HEK293 (cell line): ENCODE measurements around the gene NRIP1.

Source experiments
- CTCF ChIA-PET: fragments of 350-600 bp; formaldehyde crosslinking; extraction: SDS; loops from one replicate; lab custom pipeline; 2021; ENCODE audit warnings: antibody characterized with exemption; lab: Yijun Ruan, JAX
- POLR2A ChIA-PET: fragments of 300-600 bp; formaldehyde crosslinking; extraction: SDS; loops from one replicate; lab custom pipeline; 2020; ENCODE audit warnings: antibody characterized with exemption, inconsistent platforms; lab: Yijun Ruan, JAX
- H3K27ac ChIP-seq: fragments of 200-500 bp; sonication (Bioruptor generic); 2 replicates; pipeline ENCODE4 v1.5.1; 2014; ENCODE audit warnings: low read depth, low read length, control low read depth, inconsistent platforms; ENCODE audit errors: extremely low read depth
- H3K36me3 ChIP-seq, 2 experiments: fragments of 200-500 bp in 1 of 2; sonication (Bioruptor generic) in 1 of 2; 1 replicate in 1 of 2; 2 replicates in 1 of 2; pipeline ENCODE4 v1.5.1; 2014 to 2017; ENCODE audit warnings: inconsistent platforms in 2 of 2, low read length in 2 of 2; ENCODE audit not compliant: control insufficient read depth in 2 of 2, insufficient read depth in 1 of 2
- H3K4me1 ChIP-seq: fragments of 200-500 bp; sonication (Bioruptor generic); 2 replicates; pipeline ENCODE4 v1.5.1; 2014; ENCODE audit warnings: mild to moderate bottlenecking, low read length, inconsistent platforms; ENCODE audit not compliant: control insufficient read depth, insufficient read depth
- H3K4me3 ChIP-seq: 2 replicates; pipeline ENCODE4 v1.5.1; 2011; ENCODE audit warnings: low read depth, mild to moderate bottlenecking, control low read depth, low read length, moderate library complexity
- H3K9me3 ChIP-seq: fragments of 200-500 bp; sonication (Bioruptor generic); 2 replicates; pipeline ENCODE4 v1.5.1; 2014; ENCODE audit warnings: low read depth, low read length, inconsistent platforms; ENCODE audit not compliant: control insufficient read depth, insufficient read depth
- KLF1 ChIP-seq: fragments of 450-650 bp; formaldehyde crosslinking; IDR thresholded peaks from 2 replicates; pipeline ENCODE4 v1.5.1; 2016; ENCODE audit warnings: missing biosample characterization, missing genetic modification characterization
- KLF10 ChIP-seq: fragments of 450-650 bp; IDR thresholded peaks from 2 replicates; pipeline ENCODE4 v1.5.1; 2018; ENCODE audit warnings: missing biosample characterization, mild to moderate bottlenecking, missing genetic modification characterization
- KLF17 ChIP-seq: fragments of 450-650 bp; formaldehyde crosslinking; IDR thresholded peaks from 2 replicates; pipeline ENCODE4 v1.5.1; 2016; ENCODE audit warnings: missing biosample characterization, missing genetic modification characterization
- OSR2 ChIP-seq: fragments of 450-650 bp; formaldehyde crosslinking; IDR thresholded peaks from 2 replicates; pipeline ENCODE4 v1.5.1; 2016; ENCODE audit warnings: missing biosample characterization, missing genetic modification characterization
- TRIM28 ChIP-seq: IDR thresholded peaks from 2 replicates; pipeline ENCODE4 v1.6.1; 2011; ENCODE audit warnings: low read length, control low read depth, borderline replicate concordance
- ZBTB17 ChIP-seq: fragments of 450-650 bp; formaldehyde crosslinking; IDR thresholded peaks from 2 replicates; pipeline ENCODE4 v1.5.1; 2016; ENCODE audit warnings: missing biosample characterization, missing genetic modification characterization
- ZEB2 ChIP-seq: fragments of 450-650 bp; formaldehyde crosslinking; IDR thresholded peaks from 2 replicates; pipeline ENCODE4 v1.5.1; 2016; ENCODE audit warnings: missing biosample characterization, missing genetic modification characterization
- ZNF148 ChIP-seq: fragments of 450-650 bp; formaldehyde crosslinking; IDR thresholded peaks from 2 replicates; pipeline ENCODE4 v1.5.0; 2017; ENCODE audit warnings: missing biosample characterization, missing genetic modification characterization, borderline replicate concordance
- ZNF157 ChIP-seq: fragments of 450-650 bp; formaldehyde crosslinking; IDR thresholded peaks from 2 replicates; pipeline ENCODE4 v1.5.1; 2016; ENCODE audit warnings: missing biosample characterization, missing genetic modification characterization
- ZNF174 ChIP-seq: fragments of 450-650 bp; formaldehyde crosslinking; IDR thresholded peaks from 2 replicates; pipeline ENCODE4 v1.5.0; 2017; ENCODE audit warnings: missing biosample characterization, mild to moderate bottlenecking, missing genetic modification characterization
- ZNF202 ChIP-seq: fragments of 450-650 bp; formaldehyde crosslinking; IDR thresholded peaks from 2 replicates; pipeline ENCODE4 v1.5.1; 2016; ENCODE audit warnings: missing biosample characterization, missing genetic modification characterization, borderline replicate concordance
- ZNF37A ChIP-seq: fragments of 450-650 bp; IDR thresholded peaks from 2 replicates; pipeline ENCODE4 v1.5.1; 2018; ENCODE audit warnings: missing biosample characterization, missing genetic modification characterization
- ZNF391 ChIP-seq: fragments of 450-650 bp; formaldehyde crosslinking; IDR thresholded peaks from 2 replicates; pipeline ENCODE4 v1.5.1; 2016; ENCODE audit warnings: low read depth, missing biosample characterization, missing genetic modification characterization, borderline replicate concordance
- ZNF423 ChIP-seq: fragments of 450-650 bp; formaldehyde crosslinking; IDR thresholded peaks from 2 replicates; pipeline ENCODE4 v1.5.1; 2016; ENCODE audit warnings: missing biosample characterization, missing genetic modification characterization
- ZNF426 ChIP-seq: fragments of 450-650 bp; formaldehyde crosslinking; IDR thresholded peaks from 2 replicates; pipeline ENCODE4 v1.5.1; 2017; ENCODE audit warnings: missing biosample characterization, missing genetic modification characterization, mild to moderate bottlenecking, inconsistent platforms, moderate library complexity
- ZNF449 ChIP-seq: fragments of 450-650 bp; formaldehyde crosslinking; IDR thresholded peaks from 2 replicates; pipeline ENCODE4 v1.5.1; 2017; ENCODE audit warnings: missing biosample characterization, mild to moderate bottlenecking, missing genetic modification characterization, moderate library complexity
- ZNF514 ChIP-seq: fragments of 450-650 bp; formaldehyde crosslinking; IDR thresholded peaks from 2 replicates; pipeline ENCODE4 v1.5.1; 2016; ENCODE audit warnings: missing biosample characterization, missing genetic modification characterization
- ZNF600 ChIP-seq: fragments of 450-650 bp; formaldehyde crosslinking; IDR thresholded peaks from 2 replicates; pipeline ENCODE4 v1.5.1; 2016; ENCODE audit warnings: missing biosample characterization, missing genetic modification characterization
- ZNF670 ChIP-seq: fragments of 450-650 bp; formaldehyde crosslinking; IDR thresholded peaks from 2 replicates; pipeline ENCODE4 v1.5.1; 2016; ENCODE audit warnings: missing biosample characterization, missing genetic modification characterization, low read depth
- ZSCAN16 ChIP-seq: fragments of 450-650 bp; formaldehyde crosslinking; IDR thresholded peaks from 2 replicates; pipeline ENCODE4 v1.5.1; 2016; ENCODE audit warnings: missing biosample characterization, missing genetic modification characterization
- TF ChIP-seq, protein P1 (sequence below): fragments of 450-650 bp; formaldehyde crosslinking; IDR thresholded peaks from 2 replicates; pipeline ENCODE4 v1.5.1; 2016; ENCODE audit warnings: missing biosample characterization, missing genetic modification characterization
- TF ChIP-seq, protein P2 (sequence below): fragments of 450-650 bp; formaldehyde crosslinking; IDR thresholded peaks from 2 replicates; pipeline ENCODE4 v1.5.1; 2016; ENCODE audit warnings: missing biosample characterization, missing genetic modification characterization
- TF ChIP-seq, protein P3 (sequence below): fragments of 450-650 bp; formaldehyde crosslinking; IDR thresholded peaks from 2 replicates; pipeline ENCODE4 v1.5.1; 2016; ENCODE audit warnings: missing biosample characterization, missing genetic modification characterization
- TF ChIP-seq, protein P4 (sequence below): fragments of 450-650 bp; formaldehyde crosslinking; optimal IDR thresholded peaks from 2 replicates; pipeline ENCODE3; 2016; ENCODE audit warnings: missing biosample characterization, mild to moderate bottlenecking, missing genetic modification characterization

Gene NRIP1

DNA sequence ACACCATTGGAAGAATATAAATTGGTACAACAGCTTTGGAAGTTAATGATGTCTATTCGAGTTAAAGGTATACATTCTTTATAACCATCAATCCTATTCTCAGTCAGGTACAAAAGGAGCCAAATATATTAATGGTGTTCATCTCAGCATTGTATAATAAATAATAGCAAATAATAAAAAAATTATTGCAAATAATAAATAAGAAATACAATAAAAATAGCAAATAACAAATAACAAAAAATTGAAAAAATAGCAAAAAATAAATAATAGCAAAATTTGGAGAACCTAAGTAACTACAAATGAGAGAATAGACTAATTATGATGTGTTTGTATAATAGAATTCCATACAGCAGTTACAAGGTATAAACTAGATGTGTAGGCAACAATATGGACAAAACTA lies 25.6 kb upstream of the NRIP1 start (continued):
- TF ChIP-seq, protein P1, sequence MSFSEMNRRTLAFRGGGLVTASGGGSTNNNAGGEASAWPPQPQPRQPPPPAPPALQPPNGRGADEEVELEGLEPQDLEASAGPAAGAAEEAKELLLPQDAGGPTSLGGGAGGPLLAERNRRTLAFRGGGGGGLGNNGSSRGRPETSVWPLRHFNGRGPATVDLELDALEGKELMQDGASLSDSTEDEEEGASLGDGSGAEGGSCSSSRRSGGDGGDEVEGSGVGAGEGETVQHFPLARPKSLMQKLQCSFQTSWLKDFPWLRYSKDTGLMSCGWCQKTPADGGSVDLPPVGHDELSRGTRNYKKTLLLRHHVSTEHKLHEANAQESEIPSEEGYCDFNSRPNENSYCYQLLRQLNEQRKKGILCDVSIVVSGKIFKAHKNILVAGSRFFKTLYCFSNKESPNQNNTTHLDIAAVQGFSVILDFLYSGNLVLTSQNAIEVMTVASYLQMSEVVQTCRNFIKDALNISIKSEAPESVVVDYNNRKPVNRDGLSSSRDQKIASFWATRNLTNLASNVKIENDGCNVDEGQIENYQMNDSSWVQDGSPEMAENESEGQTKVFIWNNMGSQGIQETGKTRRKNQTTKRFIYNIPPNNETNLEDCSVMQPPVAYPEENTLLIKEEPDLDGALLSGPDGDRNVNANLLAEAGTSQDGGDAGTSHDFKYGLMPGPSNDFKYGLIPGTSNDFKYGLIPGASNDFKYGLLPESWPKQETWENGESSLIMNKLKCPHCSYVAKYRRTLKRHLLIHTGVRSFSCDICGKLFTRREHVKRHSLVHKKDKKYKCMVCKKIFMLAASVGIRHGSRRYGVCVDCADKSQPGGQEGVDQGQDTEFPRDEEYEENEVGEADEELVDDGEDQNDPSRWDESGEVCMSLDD (tag by site-specific recombination), result no peak
- no peak for TF ChIP-seq ZNF148 (tag by site-specific recombination)
- no peak for TF ChIP-seq ZNF157 (tag by site-specific recombination)
- no peak for TF ChIP-seq ZSCAN16
- TF ChIP-seq, protein P2, sequence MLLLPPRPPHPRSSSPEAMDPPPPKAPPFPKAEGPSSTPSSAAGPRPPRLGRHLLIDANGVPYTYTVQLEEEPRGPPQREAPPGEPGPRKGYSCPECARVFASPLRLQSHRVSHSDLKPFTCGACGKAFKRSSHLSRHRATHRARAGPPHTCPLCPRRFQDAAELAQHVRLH (tag by site-specific recombination), result no peak
- no peak for TF ChIP-seq ZNF174
- no peak for TF ChIP-seq KLF1
- TF ChIP-seq, all 188 proteins: peak for 0

GRCh38 chr21:15088488-15088887 lies 23.7 kb upstream of the NRIP1 start:
- ChIA-PET POLR2A (no interaction called here), CTCF (no interaction called here)
- H3K4me1 ChIP-seq, result no peaks in the 10 kb centered on the region
- H3K4me3 ChIP-seq, result no peak overlapping the region
- H3K36me3 ChIP-seq, result no peaks in the 10 kb centered on the region
- no peaks in the 10 kb centered on the region for H3K9me3 ChIP-seq
- H3K27ac ChIP-seq, result no peak overlapping the region
- TF ChIP-seq ZNF423 (tag by site-specific recombination) (no peak), OSR2 (tag by site-specific recombination) (no peak), ZNF391 (tag by site-specific recombination) (no peak), KLF10 (no peak), TRIM28 (no peak), ZNF449 (tag by site-specific recombination) (no peak), ZNF670 (tag by site-specific recombination) (no peak), ZNF426 (tag by site-specific recombination) (no peak), ZNF202 (tag by site-specific recombination) (no peak), KLF17 (tag by site-specific recombination) (no peak), ZNF514 (tag by site-specific recombination) (no peak), ZEB2 (tag by site-specific recombination) (no peak), KLF1 (no peak), ZNF37A (tag by site-specific recombination) (no peak), ZNF600 (tag by site-specific recombination) (no peak), ZBTB17 (tag by site-specific recombination) (no peak)
- TF ChIP-seq, protein P3, sequence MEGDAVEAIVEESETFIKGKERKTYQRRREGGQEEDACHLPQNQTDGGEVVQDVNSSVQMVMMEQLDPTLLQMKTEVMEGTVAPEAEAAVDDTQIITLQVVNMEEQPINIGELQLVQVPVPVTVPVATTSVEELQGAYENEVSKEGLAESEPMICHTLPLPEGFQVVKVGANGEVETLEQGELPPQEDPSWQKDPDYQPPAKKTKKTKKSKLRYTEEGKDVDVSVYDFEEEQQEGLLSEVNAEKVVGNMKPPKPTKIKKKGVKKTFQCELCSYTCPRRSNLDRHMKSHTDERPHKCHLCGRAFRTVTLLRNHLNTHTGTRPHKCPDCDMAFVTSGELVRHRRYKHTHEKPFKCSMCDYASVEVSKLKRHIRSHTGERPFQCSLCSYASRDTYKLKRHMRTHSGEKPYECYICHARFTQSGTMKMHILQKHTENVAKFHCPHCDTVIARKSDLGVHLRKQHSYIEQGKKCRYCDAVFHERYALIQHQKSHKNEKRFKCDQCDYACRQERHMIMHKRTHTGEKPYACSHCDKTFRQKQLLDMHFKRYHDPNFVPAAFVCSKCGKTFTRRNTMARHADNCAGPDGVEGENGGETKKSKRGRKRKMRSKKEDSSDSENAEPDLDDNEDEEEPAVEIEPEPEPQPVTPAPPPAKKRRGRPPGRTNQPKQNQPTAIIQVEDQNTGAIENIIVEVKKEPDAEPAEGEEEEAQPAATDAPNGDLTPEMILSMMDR, result no peak
- TF ChIP-seq, protein P4, sequence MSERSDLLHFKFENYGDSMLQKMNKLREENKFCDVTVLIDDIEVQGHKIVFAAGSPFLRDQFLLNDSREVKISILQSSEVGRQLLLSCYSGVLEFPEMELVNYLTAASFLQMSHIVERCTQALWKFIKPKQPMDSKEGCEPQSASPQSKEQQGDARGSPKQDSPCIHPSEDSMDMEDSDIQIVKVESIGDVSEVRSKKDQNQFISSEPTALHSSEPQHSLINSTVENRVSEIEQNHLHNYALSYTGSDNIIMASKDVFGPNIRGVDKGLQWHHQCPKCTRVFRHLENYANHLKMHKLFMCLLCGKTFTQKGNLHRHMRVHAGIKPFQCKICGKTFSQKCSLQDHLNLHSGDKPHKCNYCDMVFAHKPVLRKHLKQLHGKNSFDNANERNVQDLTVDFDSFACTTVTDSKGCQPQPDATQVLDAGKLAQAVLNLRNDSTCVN (tag by site-specific recombination), result no peak
